Thymus (tissue), 11 donors: ENCODE results near the gene ADAMTS17. TPM values are rescaled to one million over a fixed set of nuclear protein-coding genes. Genes with fewer than 3 reads are reported as not detected.

Source experiments
- DNase-seq, 9 donors: peaks; one replicate each; pipeline ENCODE4 v3.0.0-alpha.2; 2013; ENCODE audit warnings: low spot score in 9 of 9, low read depth in 6 of 9, missing footprints in 1 of 9
- H3K27ac ChIP-seq, 2 donors: one replicate each; pipeline ENCODE4 v1.5.1; 2013; ENCODE audit warnings: control low read depth in 1 of 2, low read depth in 1 of 2, low read length in 1 of 2, mild to moderate bottlenecking in 1 of 2, moderate library complexity in 1 of 2
- H3K27me3 ChIP-seq, 2 donors: one replicate each; pipeline ENCODE4 v1.5.1; 2013; ENCODE audit warnings: low read length in 1 of 2; ENCODE audit not compliant: control insufficient read depth in 2 of 2, insufficient read depth in 1 of 2
- H3K36me3 ChIP-seq, 2 donors: one replicate each; pipeline ENCODE4 v1.5.1; 2013; ENCODE audit warnings: low read length in 1 of 2, mild to moderate bottlenecking in 1 of 2, moderate library complexity in 1 of 2; ENCODE audit not compliant: control insufficient read depth in 2 of 2, insufficient read depth in 2 of 2
- H3K4me1 ChIP-seq, 2 donors: one replicate each; pipeline ENCODE4 v1.5.1; 2013; ENCODE audit warnings: low read length in 2 of 2; ENCODE audit not compliant: control insufficient read depth in 2 of 2, insufficient read depth in 2 of 2
- H3K4me3 ChIP-seq, 2 donors: one replicate each; pipeline ENCODE4 v1.5.1; 2013; ENCODE audit warnings: low read length in 2 of 2, control low read depth in 1 of 2, mild to moderate bottlenecking in 1 of 2
- H3K9me3 ChIP-seq, 2 donors: one replicate each; pipeline ENCODE4 v1.5.1; 2013; ENCODE audit warnings: low read length in 1 of 2, mild to moderate bottlenecking in 1 of 2; ENCODE audit not compliant: control insufficient read depth in 2 of 2, insufficient read depth in 1 of 2
- WGBS: extraction: QIAGEN DNeasy Blood & Tissue Kit; methylation state at CpG from one replicate; pipeline ENCODE4 v1.1.7; 2013; 5-methylcytosine and 5-hydroxymethylcytosine counted together
- polyA plus RNA-seq: library from polyadenylated mRNA; stranded (reverse); fragments of 200-250 nt; gene quantifications from one replicate; pipeline ENCODE4 v1.2.3, GENCODE V29; 2013
- total RNA-seq: library from RNA; stranded (reverse); fragments of 120-200 nt; gene quantifications from one replicate; pipeline ENCODE4 v1.2.4, GENCODE V29; 2013
- donor health status: healthy.

The ADAMTS17 gene
- total and polyA plus RNA-seq, 2 donors: 5.6 to 10.4 TPM

DNA sequence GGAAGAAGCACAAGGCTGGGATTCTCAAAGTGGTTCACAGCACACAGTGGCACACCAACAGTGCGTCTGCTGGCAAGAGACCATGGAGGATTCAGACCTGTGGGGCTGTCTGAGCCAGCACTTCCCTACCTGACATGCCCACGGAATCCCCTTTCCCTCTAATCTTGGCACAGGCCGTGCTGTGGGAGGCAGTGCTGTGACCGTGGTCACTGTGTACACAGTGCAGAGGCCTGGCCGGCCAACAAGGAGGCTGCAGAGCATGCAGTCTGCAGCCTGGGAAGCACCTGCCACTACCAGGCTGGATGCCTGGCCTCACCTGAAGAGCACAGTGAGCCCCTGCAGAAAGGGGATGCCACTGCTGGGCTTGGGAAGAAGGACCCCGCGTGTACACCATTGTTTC, 307.6 kb downstream of the ADAMTS17 start:
- Histone ChIP-seq H3K27ac (no peak overlapping the region), H3K9me3 (no peaks in the 10 kb centered on the region), H3K27me3 (no peaks in the 10 kb centered on the region), H3K4me1 (no peaks in the 10 kb centered on the region), H3K36me3 (no peaks in the 10 kb centered on the region), H3K4me3 (no peak overlapping the region)
- no peak for DNase-seq
- WGBS: 91% methylated on average over 7 of the region's 7 CpGs

- H3K27me3 ChIP-seq: no peaks in the 10 kb centered on the region
- no peak for DNase-seq
- no peak overlapping the region for H3K4me3 ChIP-seq
- peaks cover 0 to 1% of the 10 kb centered on the region in 2 donors for H3K9me3 ChIP-seq
- H3K27ac ChIP-seq: no peak overlapping the region
- H3K4me1 ChIP-seq: no peaks in the 10 kb centered on the region
- WGBS: 80% methylated on average over 5 of the region's 5 CpGs
- H3K36me3 ChIP-seq: no peaks in the 10 kb centered on the region
Observed at GRCh38 chr15:100033140-100033857, 308.5 kb downstream of the ADAMTS17 start.

- WGBS: 76% methylated on average over 10 of the region's 10 CpGs
- no peak for DNase-seq
- peaks cover 7% of the 10 kb centered on the region in 2 donors for H3K9me3 ChIP-seq
- H3K4me1 ChIP-seq: no peaks in the 10 kb centered on the region
- peaks cover 0 to 7% of the 10 kb centered on the region in 2 donors for H3K36me3 ChIP-seq
- no peaks in the 10 kb centered on the region for H3K27me3 ChIP-seq
- H3K27ac ChIP-seq: no peak overlapping the region
- no peak overlapping the region for H3K4me3 ChIP-seq
Observed at GRCh38 chr15:100032358-100033085, 309.3 kb downstream of the ADAMTS17 start.

GRCh38 chr15:100031665-100032357, 310.0 kb downstream of the ADAMTS17 start:
- no peak overlapping the region for H3K27ac ChIP-seq
- no peak for DNase-seq
- H3K4me3 ChIP-seq: no peak overlapping the region
- H3K4me1 ChIP-seq: no peaks in the 10 kb centered on the region
- 85% methylated on average over 10 of the region's 10 CpGs for WGBS
- peaks cover 7 to 8% of the 10 kb centered on the region in 2 donors for H3K9me3 ChIP-seq
- H3K36me3 ChIP-seq: peaks cover 0 to 8% of the 10 kb centered on the region in 2 donors
- no peaks in the 10 kb centered on the region for H3K27me3 ChIP-seq

- Histone ChIP-seq H3K4me3 (no peak overlapping the region), H3K36me3 (peaks cover 0 to 8% of the 10 kb centered on the region in 2 donors), H3K4me1 (no peaks in the 10 kb centered on the region), H3K27ac (no peak overlapping the region), H3K27me3 (no peaks in the 10 kb centered on the region), H3K9me3 (peaks cover 7 to 8% of the 10 kb centered on the region in 2 donors)
- no peak for DNase-seq
- 94% methylated on average over 9 of the region's 9 CpGs for WGBS
Observed at GRCh38 chr15:100030586-100031229, 311.1 kb downstream of the ADAMTS17 start.

GRCh38 chr15:100029868-100030479, 311.8 kb downstream of the ADAMTS17 start:
- Histone ChIP-seq H3K36me3 (peaks cover 0 to 8% of the 10 kb centered on the region in 2 donors), H3K4me1 (no peaks in the 10 kb centered on the region), H3K27me3 (no peaks in the 10 kb centered on the region), H3K9me3 (peaks cover 7 to 8% of the 10 kb centered on the region in 2 donors), H3K4me3 (no peak overlapping the region), H3K27ac (no peak overlapping the region)
- no peak for DNase-seq
- WGBS: 91% methylated on average over 9 of the region's 9 CpGs

- WGBS: 98% methylated on average over 3 of the region's 3 CpGs
- Histone ChIP-seq H3K4me1 (no peaks in the 10 kb centered on the region), H3K27ac (no peak overlapping the region), H3K36me3 (peaks cover 0 to 8% of the 10 kb centered on the region in 2 donors), H3K4me3 (no peak overlapping the region), H3K27me3 (no peaks in the 10 kb centered on the region), H3K9me3 (peaks cover 7 to 8% of the 10 kb centered on the region in 2 donors)
- no peak for DNase-seq
Observed at GRCh38 chr15:100029045-100029444, 312.7 kb downstream of the ADAMTS17 start.

DNA sequence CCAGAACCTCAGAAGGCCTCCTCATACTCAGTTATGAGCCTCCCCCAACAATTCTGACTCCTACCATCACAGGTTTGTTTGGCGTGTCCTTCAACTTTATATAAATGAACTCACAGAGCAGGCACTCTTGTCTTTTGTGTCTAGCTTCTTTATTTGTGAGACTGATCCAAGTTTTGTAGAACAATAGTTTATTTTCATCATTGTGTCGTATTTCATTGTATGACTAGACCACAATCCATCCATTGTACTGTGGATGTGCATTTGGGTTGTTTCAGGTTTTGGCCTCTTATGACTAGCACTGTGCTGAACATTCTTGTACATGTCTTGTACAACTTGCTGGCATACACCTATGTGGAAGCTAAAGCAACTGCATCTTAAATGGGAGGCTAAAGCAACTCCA, 315.7 kb downstream of the ADAMTS17 start:
- no peaks in the 10 kb centered on the region for H3K4me1 ChIP-seq
- DNase-seq: no peak
- no peaks in the 10 kb centered on the region for H3K27me3 ChIP-seq
- H3K27ac ChIP-seq: no peak overlapping the region
- H3K36me3 ChIP-seq: peaks cover 0 to 8% of the 10 kb centered on the region in 2 donors
- no peak overlapping the region for H3K4me3 ChIP-seq
- H3K9me3 ChIP-seq: peaks cover 7 to 8% of the 10 kb centered on the region in 2 donors
- 92% methylated on average over 2 of the region's 2 CpGs for WGBS
